ENCODE measurements around the gene EGFR.

EGFR gene

GRCh38 chr7:55207436-55208125, 188.8 kb downstream of the EGFR start:
- TF ChIP-seq CSRNP3 (CRISPR knock-in tag; IDR thresholded peaks at IDR 0.05) (no peak), ZFP3 (CRISPR knock-in tag; IDR thresholded peaks at IDR 0.05) (no peak), OSR1 (CRISPR knock-in tag; IDR thresholded peaks at IDR 0.05) (no peak), BACH2 (CRISPR knock-in tag; IDR thresholded peaks at IDR 0.05; ENCODE audit: borderline replicate concordance) (no peak), ZNF70 (CRISPR knock-in tag; IDR thresholded peaks at IDR 0.05) (no peak), ISL1 (CRISPR knock-in tag; IDR thresholded peaks at IDR 0.05) (no peak), POU6F1 (CRISPR knock-in tag; IDR thresholded peaks at IDR 0.05; ENCODE audit: borderline replicate concordance, low read depth) (no peak), ZC3H10 (CRISPR knock-in tag; IDR thresholded peaks at IDR 0.05) (no peak), GLIS3 (CRISPR knock-in tag; IDR thresholded peaks at IDR 0.05) (no peak), ARNTL (CRISPR knock-in tag; IDR thresholded peaks at IDR 0.05; ENCODE audit: borderline replicate concordance, low read depth) (no peak), ESRRG (CRISPR knock-in tag; IDR thresholded peaks at IDR 0.05) (no peak), TOX (CRISPR knock-in tag; IDR thresholded peaks at IDR 0.05; ENCODE audit: borderline replicate concordance) (no peak), PPARA (CRISPR knock-in tag; IDR thresholded peaks at IDR 0.05; ENCODE audit: borderline replicate concordance) (no peak), TSHZ2 (CRISPR knock-in tag; IDR thresholded peaks at IDR 0.05) (no peak), CSDC2 (CRISPR knock-in tag; IDR thresholded peaks at IDR 0.05) (no peak)
- no peak for ATAC-seq

- TF ChIP-seq ZNF565 (CRISPR knock-in tag; conservative IDR thresholded peaks at IDR 0.05; ENCODE audit: low read depth) (no peak), POU6F1 (CRISPR knock-in tag; IDR thresholded peaks at IDR 0.05; ENCODE audit: borderline replicate concordance, low read depth) (no peak), RARB (CRISPR knock-in tag; IDR thresholded peaks at IDR 0.05) (no peak), ESRRG (CRISPR knock-in tag; IDR thresholded peaks at IDR 0.05) (no peak), ZNF70 (CRISPR knock-in tag; IDR thresholded peaks at IDR 0.05) (no peak), ISL1 (CRISPR knock-in tag; IDR thresholded peaks at IDR 0.05) (no peak)
- ATAC-seq, result no peak
Observed at GRCh38 chr7:55209366-55209765, 190.5 kb downstream of the EGFR start.

- ATAC-seq, result no peak
- TF ChIP-seq SNAI2 (CRISPR knock-in tag; IDR thresholded peaks at IDR 0.05), result no peak
- TF ChIP-seq CSDC2 (CRISPR knock-in tag; IDR thresholded peaks at IDR 0.05), result no peak
- no peak for TF ChIP-seq BACH2 (CRISPR knock-in tag; IDR thresholded peaks at IDR 0.05; ENCODE audit: borderline replicate concordance)
- no peak for TF ChIP-seq ARNTL (CRISPR knock-in tag; IDR thresholded peaks at IDR 0.05; ENCODE audit: borderline replicate concordance, low read depth)
- no peak for TF ChIP-seq PATZ1 (CRISPR knock-in tag; IDR thresholded peaks at IDR 0.05; ENCODE audit: borderline replicate concordance)
- no peak for TF ChIP-seq TSHZ2 (CRISPR knock-in tag; IDR thresholded peaks at IDR 0.05)
- TF ChIP-seq GLIS3 (CRISPR knock-in tag; IDR thresholded peaks at IDR 0.05), result no peak
- TF ChIP-seq OSR1 (CRISPR knock-in tag; IDR thresholded peaks at IDR 0.05), result no peak
- TF ChIP-seq ZFP30 (CRISPR knock-in tag; IDR thresholded peaks at IDR 0.05), result no peak
- no peak for TF ChIP-seq ZNF8 (CRISPR knock-in tag; IDR thresholded peaks at IDR 0.05)
- TF ChIP-seq ESRRG (CRISPR knock-in tag; IDR thresholded peaks at IDR 0.05), result no peak
- no peak for TF ChIP-seq CREB5 (CRISPR knock-in tag; IDR thresholded peaks at IDR 0.05; ENCODE audit: low read depth)
- no peak for TF ChIP-seq TCF4 (CRISPR knock-in tag; IDR thresholded peaks at IDR 0.05; ENCODE audit: borderline replicate concordance)
Observed at GRCh38 chr7:55210176-55210575, 191.4 kb downstream of the EGFR start.

All from SK-N-SH treated with all-trans-retinoic acid at 6 μM for 48 hours (cell line).